HL-60 (cell line): ENCODE measurements around the gene AGTRAP.

Source experiments
- DNase-seq, 2 experiments: peaks; one replicate each; pipeline ENCODE4 v3.0.0-alpha.2; 2010 to 2020; ENCODE audit warnings: low read depth in 1 of 2, low spot score in 1 of 2
- H3K27ac ChIP-seq: fragments of 250-450 bp; sonication (Bioruptor Pico); replicated peaks from 2 replicates; pipeline ENCODE4 v1.5.1; 2020; ENCODE audit warnings: mild to moderate bottlenecking, moderate library complexity
- H3K27me3 ChIP-seq: fragments of 250-450 bp; sonication (Bioruptor Pico); 2 replicates; pipeline ENCODE4 v1.5.1; 2021; ENCODE audit warnings: mild to moderate bottlenecking, moderate library complexity; ENCODE audit not compliant: insufficient read depth, poor library complexity, severe bottlenecking
- H3K4me3 ChIP-seq: replicated peaks from 2 replicates; pipeline ENCODE4 v1.5.1; 2011; ENCODE audit warnings: mild to moderate bottlenecking, control low read depth, low read length; ENCODE audit not compliant: insufficient read depth
- CTCF ChIP-seq: IDR thresholded peaks from one replicate; pipeline ENCODE4 v1.5.1; 2011; ENCODE audit warnings: low read length, control low read depth, inconsistent platforms; ENCODE audit not compliant: insufficient read depth
- GABPA ChIP-seq: IDR thresholded peaks from 2 replicates; pipeline ENCODE4 v1.6.1; 2012; ENCODE audit warnings: low read depth
- POLR2AphosphoS5 ChIP-seq: IDR thresholded peaks from 2 replicates; pipeline ENCODE4 v1.6.1; 2012; ENCODE audit warnings: low read depth
- REST ChIP-seq: IDR thresholded peaks from 2 replicates; pipeline ENCODE4 v1.6.1; 2012; ENCODE audit warnings: low read depth; ENCODE audit not compliant: insufficient replicate concordance
- SPI1 ChIP-seq: IDR thresholded peaks from 2 replicates; pipeline ENCODE4 v1.6.1; 2012; ENCODE audit warnings: low read depth, mild to moderate bottlenecking, borderline replicate concordance

Gene AGTRAP

GRCh38 chr1:11793819-11794218 is 57.9 kb downstream of the AGTRAP start:
- no peak for TF ChIP-seq CTCF
- no peak for TF ChIP-seq REST
- no peak for TF ChIP-seq GABPA
- no peak for TF ChIP-seq SPI1
- TF ChIP-seq POLR2AphosphoS5 = no peak
- Histone ChIP-seq H3K4me3 (no peak overlapping the region), H3K27ac (no peak overlapping the region)

GRCh38 chr1:11794446-11795237 is 58.7 kb downstream of the AGTRAP start:
- H3K4me3 ChIP-seq = no peak overlapping the region
- no peak for DNase-seq
- no peaks in the 10 kb centered on the region for H3K27me3 ChIP-seq
- H3K27ac ChIP-seq = no peak overlapping the region
- no peak for TF ChIP-seq POLR2AphosphoS5
- no peak for TF ChIP-seq GABPA
- no peak for TF ChIP-seq SPI1
- TF ChIP-seq REST = no peak
- TF ChIP-seq CTCF = no peak

More at GRCh38 chr1:11793819-11794218, 57.9 kb downstream of the AGTRAP start:
- DNase-seq = no peak
- no peaks in the 10 kb centered on the region for H3K27me3 ChIP-seq

- no peak overlapping the region for H3K4me3 ChIP-seq
- H3K27me3 ChIP-seq = no peaks in the 10 kb centered on the region
- no peak overlapping the region for H3K27ac ChIP-seq
- TF ChIP-seq SPI1 = no peak
- no peak for TF ChIP-seq GABPA
- TF ChIP-seq REST = no peak
- TF ChIP-seq CTCF = no peak
- no peak for TF ChIP-seq POLR2AphosphoS5
- DNase-seq = no peak
These were observed 59.4 kb downstream of the AGTRAP start for GRCh38 chr1:11795238-11795890.
